ENCODE measurements around the gene UBE2Q2.

DNA sequence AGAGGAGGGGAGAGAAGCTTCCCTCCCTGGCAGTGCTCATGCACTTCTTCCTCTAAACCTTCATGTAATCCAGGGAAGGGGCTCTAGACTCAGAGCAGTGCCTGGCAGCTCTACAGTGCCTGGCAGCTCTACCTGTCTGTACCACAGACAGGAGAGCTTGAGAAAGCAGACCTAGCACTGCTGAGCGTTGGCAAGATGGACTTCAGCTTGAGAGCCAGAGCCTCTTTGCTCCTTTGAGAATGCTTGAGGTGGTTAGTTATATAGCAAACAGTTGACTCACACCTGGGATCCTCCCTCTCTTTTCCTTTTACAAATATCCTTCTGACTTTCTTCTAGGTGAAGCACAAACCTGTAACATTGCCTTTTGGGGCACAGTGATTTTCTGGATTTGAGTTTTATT is 81.3 kb downstream of the UBE2Q2 start:
- no peak for TF ChIP-seq POLR2A (IDR thresholded peaks at IDR 0.05; ENCODE audit: low read depth)
- TF ChIP-seq, protein P1, sequence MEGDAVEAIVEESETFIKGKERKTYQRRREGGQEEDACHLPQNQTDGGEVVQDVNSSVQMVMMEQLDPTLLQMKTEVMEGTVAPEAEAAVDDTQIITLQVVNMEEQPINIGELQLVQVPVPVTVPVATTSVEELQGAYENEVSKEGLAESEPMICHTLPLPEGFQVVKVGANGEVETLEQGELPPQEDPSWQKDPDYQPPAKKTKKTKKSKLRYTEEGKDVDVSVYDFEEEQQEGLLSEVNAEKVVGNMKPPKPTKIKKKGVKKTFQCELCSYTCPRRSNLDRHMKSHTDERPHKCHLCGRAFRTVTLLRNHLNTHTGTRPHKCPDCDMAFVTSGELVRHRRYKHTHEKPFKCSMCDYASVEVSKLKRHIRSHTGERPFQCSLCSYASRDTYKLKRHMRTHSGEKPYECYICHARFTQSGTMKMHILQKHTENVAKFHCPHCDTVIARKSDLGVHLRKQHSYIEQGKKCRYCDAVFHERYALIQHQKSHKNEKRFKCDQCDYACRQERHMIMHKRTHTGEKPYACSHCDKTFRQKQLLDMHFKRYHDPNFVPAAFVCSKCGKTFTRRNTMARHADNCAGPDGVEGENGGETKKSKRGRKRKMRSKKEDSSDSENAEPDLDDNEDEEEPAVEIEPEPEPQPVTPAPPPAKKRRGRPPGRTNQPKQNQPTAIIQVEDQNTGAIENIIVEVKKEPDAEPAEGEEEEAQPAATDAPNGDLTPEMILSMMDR (IDR thresholded peaks at IDR 0.05): no peak
- TF ChIP-seq EP300 (IDR thresholded peaks at IDR 0.05): no peak
- no peak for TF ChIP-seq POLR2AphosphoS5 (IDR thresholded peaks at IDR 0.05)
